HG02798 (cell line): ENCODE measurements around the gene C5orf34.
"Not testable (repeated sequence)": the region's sequence is repeated elsewhere in the genome, so short reads cannot be mapped to it uniquely, and the experiment has no call there.

Experiments
- ATAC-seq: cut with Tn5 transposase; IDR thresholded peaks from one replicate; pipeline ENCODE4 v1.9.1; 2021; ENCODE audit warnings: mild to moderate bottlenecking; ENCODE audit not compliant: unreplicated experiment, poor library complexity

The C5orf34 gene

GRCh38 chr5:43520615-43521014, 5.7 kb upstream of the C5orf34 start:
- no peak for ATAC-seq

DNA sequence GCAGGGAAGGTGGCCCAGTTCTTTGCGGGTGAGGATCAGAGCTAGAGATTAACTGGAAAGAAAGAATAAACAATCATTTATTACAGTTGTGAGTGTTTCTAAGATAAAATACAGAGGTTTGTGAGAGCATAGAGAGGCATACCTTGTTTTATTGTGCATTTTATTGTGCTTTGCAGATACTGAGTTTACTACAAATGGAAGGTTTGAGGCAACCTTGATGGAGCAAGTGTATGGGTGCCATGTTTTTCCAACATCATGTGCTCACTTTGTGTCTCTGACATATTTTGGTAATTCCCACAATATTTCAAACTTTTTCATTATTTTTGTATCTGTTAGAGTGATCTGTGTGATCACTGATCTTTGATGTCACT, 715 bp upstream of the C5orf34 start:
- no peak for ATAC-seq

GRCh38 chr5:43514471-43514815, 505 bp downstream of the C5orf34 start:
- peak; percentile 31 for ATAC-seq

GRCh38 chr5:43514025-43514424, 923 bp downstream of the C5orf34 start:
- no peak for ATAC-seq

DNA sequence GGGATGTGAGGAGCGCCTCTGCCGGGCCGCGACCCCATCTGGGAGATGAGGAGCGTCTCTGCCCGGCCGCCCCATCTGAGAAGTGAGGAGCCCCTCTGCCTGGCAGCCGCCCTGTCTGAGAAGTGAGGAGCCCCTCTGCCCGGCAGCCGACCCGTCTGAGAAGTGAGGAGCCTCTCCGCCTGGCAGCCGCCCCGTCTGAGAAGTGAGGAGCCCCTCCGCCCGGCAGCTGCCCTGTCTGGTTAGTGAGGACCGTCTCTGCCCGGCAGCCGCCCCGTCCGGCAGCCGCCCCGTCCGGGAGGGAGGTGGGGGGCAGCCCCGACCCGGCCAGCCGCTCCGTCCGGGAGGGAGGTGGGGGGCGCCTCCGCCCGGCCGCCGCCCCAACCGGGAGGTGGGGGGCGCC, 3.9 kb downstream of the C5orf34 start:
- ATAC-seq: not testable (repeated sequence)

DNA sequence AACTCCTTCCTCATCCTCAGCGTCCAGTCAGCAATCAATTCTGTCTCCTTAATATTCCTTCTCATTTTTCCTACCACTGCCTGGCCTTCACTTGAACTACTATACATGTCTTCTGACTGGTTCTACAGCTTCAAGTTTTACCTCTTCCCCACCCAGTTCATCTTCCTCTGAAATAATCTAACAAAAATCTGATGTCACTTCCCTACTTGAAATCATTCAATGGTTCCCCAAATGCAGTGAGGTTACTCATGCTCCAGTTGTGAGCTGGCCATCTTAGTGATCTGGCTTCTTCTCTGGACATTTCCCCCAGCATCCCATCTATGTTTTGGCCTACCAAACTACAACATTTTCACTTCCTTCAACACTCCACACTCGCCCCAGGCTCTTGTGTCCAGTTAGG, 16.4 kb downstream of the C5orf34 start:
- ATAC-seq: no peak

- no peak for ATAC-seq
These were observed 17.4 kb downstream of the C5orf34 start for GRCh38 chr5:43497311-43498104.

DNA sequence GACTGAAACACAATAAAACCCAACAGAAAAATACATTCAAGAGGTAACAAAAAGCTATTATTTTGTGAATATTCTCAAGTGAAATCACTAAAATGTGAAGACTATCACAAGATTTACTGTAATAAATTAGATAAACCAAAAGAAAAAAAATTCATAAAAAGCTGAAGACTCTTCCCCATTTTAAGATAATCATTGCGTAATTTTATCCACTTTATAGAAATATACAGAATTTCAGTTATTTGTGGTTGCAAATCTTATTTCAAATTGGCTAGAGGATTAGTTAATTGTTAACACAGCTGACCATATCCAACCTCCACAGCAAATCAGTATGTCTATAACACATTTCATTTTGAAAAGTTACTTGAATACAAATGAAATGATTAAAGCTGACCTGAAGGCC, 23.6 kb downstream of the C5orf34 start:
- no peak for ATAC-seq

DNA sequence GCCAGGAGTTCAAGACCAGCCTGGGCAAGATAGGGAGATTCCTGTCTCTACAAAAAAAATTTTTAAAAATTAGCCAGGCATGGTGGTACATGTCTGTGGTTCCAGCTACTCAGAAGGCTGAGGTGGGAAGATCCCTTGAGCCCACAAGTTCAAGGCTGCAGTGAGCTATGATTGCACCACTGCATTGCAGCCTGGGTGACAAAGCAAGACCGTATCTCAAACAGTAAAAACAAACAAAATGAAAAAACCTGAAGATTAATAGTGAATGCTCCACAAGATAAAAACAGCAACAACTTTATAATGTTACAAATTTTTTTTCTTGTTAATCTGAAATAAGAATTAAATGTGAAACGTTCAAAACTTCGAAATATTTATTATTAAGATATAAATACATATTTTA, 28.6 kb downstream of the C5orf34 start:
- ATAC-seq: no peak

DNA sequence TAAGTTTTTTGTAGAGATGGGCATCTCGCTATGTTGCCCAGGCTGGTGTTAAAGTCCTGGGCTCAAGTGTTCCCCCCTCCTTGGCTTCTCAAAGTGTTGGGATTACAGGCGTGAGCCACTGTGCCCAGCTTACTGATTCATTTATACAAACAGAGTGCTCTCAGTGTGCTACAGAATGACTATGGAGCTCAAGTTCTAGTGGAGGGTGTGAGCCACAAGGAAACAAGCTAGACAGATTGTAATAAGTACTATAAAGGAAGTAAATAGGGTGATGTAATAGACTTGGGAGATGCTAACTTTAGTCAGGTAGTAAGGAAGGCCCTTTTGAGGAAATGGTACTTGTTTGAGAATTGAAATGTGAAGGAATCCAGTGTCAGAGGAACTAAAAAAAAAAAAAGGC, 29.5 kb downstream of the C5orf34 start:
- ATAC-seq: no peak

DNA sequence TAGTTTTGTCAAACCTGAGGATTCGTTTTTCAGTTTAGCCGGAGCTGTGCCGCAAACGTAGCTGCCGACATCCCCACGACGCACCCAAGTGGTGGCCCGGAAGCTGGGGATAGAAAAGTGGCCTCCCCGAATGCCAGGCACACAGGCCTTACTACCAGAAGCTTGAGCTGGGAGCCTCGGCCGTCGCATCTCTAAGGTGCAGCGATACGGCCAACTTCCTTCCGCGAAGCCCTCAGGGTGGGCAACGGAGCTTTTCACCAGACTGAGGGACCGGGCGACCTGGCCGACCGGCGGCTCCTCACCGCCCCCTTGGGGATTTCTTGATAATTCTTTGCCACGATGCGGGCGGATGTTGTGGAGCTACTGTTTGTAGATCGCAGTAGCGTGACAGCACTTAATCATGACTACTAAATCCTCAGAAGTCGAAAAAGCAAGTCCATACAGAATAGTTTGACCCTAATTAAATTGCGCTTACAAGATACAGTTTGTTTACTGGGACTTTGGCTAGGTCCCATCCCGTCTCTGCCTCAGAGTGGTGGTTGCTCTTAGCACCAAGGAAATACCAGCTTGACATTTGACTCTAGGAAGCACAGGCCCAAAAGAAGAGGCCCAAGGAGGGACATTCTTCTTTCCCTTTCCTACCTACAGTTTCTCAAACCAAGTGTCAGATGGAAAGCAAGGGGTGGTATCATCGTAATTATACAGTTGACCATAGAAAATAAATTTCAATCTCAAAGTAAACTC, 30.7 kb downstream of the C5orf34 start:
- ATAC-seq: peak; percentile 74

DNA sequence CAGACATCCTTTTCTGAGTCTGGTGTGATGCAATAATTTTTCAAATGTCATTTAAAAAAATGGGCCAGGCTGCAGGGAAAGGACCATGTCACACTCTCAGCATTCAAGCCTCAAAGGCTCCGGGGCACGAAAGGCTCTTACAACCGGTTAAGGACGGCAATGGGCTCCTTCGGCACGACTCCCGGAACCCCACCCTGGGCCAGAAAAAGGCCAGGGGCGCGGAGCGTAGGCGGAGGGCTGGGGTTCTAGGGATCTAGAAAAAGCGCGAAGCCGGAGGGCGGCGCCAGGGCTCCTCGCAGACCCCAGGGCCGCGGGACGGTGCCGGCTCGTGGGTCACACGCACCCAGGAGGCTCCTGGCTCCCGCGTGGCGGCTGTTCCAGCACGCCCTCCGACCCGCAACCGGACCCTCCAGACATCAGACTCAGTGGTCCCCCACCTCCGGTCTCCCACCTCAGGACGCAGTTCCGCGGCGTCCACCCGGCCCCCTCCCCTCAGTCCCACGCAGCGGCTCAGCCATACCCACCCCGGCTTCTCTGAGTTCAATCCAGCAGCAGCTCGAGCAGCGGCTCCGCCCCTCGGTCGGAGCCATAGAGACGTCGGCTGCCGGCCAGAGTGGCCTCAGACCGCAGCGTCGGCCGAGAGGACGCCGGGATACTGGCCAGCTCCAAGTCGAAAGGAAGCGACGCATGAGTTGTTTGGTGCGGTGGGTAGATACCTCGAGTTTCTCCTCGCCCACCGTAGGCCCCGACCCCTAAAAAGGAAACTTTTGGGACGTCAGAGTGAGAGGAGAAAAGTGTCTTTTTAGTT, 31.4 kb downstream of the C5orf34 start, which contains the start of gene TMEM267:
Gene TMEM267, minus strand, starts transcription at position 568 of the 808 bp plus-strand sequence. CDS start 29,896 bp downstream, outside the sequence.
- ATAC-seq: peak; percentile 94

- no peak for ATAC-seq
These were observed 32.3 kb downstream of the C5orf34 start for GRCh38 chr5:43482490-43483297.

DNA sequence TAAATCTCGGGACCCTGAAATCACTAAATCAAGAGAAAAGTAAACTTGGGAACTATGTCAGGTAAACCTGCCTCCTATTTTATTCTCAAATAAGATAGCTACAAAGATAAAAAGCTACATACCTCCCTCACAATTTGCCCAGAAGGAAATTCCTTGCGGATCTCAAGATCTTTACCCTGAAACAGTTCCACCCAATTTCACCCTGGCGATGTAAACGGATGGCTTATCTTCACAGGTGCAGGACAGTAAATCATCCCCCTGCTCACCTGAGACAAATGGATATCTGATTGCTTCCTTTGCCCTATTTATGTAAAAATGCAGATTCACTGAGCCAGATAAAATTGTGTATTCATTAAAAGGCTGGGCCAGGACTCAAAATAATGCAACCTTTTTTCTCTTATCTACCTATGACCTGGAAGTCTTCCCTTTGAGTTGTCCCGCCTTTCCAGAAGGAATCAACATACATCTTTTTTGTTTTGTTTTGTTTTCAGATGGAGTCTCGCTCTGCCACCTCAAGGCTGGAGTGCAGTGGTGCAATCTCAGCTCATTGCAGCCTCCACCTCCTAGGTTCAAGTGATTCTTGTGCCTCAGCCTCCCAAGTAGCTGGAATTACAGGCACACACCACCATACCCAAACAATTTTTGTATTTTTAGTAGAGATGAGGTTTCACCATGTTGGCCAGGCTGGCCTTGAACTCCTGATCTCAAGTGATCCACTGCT, 45.1 kb downstream of the C5orf34 start:
- ATAC-seq: no peak

GRCh38 chr5:43467100-43467499, 47.8 kb downstream of the C5orf34 start:
- no peak for ATAC-seq

GRCh38 chr5:43465455-43465854, 49.5 kb downstream of the C5orf34 start:
- not testable (repeated sequence) for ATAC-seq

GRCh38 chr5:43461066-43461465, 53.9 kb downstream of the C5orf34 start:
- ATAC-seq: no peak

GRCh38 chr5:43456556-43456955, 58.4 kb downstream of the C5orf34 start:
- no peak for ATAC-seq

DNA sequence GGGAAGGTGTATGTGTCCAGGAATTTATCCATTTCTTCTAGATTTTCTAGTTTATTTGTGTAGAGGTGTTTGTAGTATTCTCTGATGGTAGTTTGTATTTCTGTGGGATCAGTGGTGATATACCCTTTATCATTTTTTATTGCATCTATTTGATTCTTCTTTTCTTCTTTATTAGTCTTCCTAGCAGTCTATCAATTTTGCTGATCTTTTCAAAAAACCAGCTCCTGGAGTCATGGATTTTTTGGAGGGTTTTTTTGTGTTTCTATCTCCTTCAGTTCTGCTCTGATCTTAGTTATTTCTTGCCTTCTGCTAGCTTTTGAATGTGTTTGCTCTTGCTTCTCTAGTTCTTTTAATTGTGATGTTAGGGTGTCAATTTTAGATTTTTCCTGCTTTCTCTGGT, 73.4 kb downstream of the C5orf34 start:
- not testable (repeated sequence) for ATAC-seq
